HG02610 (cell line): ENCODE results near the gene RUNX1.

Experiments
- ATAC-seq: cut with Tn5 transposase; IDR thresholded peaks from one replicate; pipeline ENCODE4 v1.9.1; 2021; ENCODE audit warnings: mild to moderate bottlenecking, moderate library complexity; ENCODE audit not compliant: unreplicated experiment

The RUNX1 gene

GRCh38 chr21:34927992-34928391, 121.1 kb downstream of the RUNX1 start:
- ATAC-seq, result no peak

GRCh38 chr21:34926803-34927467, 122.2 kb downstream of the RUNX1 start:
- ATAC-seq, result no peak

GRCh38 chr21:34925597-34925996, 123.5 kb downstream of the RUNX1 start:
- ATAC-seq, result no peak

- ATAC-seq, result no peak
Observed at GRCh38 chr21:34924771-34925419, 124.2 kb downstream of the RUNX1 start.

DNA sequence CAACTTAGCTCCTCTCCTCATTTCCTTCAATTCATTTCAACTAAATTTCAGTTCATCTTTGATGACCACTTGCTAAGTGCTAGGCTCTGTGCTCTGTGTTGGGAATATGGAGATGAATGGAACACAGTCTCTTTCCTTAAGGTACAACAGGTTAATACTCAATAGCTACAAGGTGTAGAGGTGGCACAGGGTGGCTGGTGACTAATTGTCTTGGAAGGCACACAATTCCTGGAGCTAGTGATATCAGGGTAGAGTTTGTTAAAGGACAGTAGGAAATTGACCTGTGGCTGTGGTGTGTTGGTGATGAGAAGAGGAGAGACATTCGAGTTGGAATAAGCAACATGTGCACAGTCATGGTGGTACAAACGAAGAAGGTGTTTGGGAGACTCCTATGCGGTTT, 124.9 kb downstream of the RUNX1 start:
- no peak for ATAC-seq

DNA sequence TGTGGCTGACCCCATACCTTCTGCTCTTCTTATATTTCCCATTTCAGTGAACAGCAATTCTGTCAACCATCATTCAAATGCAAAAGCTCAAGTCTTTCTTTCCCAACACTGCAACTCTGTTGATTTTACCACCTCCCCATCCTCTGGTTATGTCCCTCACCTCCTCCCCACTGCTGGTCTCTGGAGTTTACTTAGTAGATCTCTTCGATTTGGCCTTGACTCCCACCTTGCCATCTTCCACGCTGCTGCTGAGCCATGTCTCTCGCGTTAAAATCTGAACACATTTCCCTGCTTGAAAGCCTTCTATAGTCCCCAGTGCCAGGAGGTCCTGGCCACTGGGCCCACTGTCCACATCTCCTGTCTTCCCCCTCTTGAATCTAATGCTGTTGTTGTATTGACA, 125.5 kb downstream of the RUNX1 start:
- no peak for ATAC-seq

GRCh38 chr21:34923202-34923601, 125.9 kb downstream of the RUNX1 start:
- ATAC-seq, result no peak

- no peak for ATAC-seq
Observed at GRCh38 chr21:34922479-34922878, 126.6 kb downstream of the RUNX1 start.

DNA sequence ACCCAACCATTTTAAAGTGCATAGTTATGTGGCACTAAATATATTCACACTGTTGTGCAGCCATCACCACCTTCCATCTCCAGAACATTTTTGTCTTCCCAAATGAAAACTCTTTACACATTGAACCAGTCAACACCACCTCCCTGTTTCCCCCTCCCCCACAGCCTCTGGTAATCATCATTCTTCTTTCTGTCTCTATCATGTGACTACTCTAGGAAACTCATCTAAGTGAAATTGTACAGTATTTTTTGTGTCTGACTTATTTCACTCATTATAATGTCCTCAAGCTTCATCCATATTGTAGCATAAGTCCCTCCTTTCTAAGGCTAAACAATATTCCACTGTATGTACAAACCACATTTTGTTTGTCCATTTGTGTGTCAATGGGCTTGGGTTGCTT, 128.0 kb downstream of the RUNX1 start:
- no peak for ATAC-seq

- ATAC-seq, result no peak
Observed at GRCh38 chr21:34919406-34919805, 129.7 kb downstream of the RUNX1 start.

DNA sequence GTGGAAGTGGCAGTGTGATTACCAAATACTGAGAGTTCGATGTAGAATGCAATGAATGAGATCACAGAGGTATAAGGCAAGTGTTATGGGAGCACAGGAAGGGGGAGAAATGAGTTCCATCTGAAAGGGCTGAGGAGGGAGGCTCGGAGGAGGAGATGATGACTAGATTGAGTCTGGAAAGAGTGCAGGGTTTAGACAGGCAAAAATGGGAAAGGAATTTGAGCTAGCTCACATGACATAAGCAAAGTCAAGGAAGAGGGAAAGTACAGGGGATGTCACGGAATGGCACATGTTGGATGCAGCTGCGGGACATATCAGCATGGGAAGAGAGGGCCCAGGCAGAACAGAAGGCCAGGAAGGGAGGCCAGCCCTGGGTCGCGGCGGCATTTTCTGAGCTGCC, 132.7 kb downstream of the RUNX1 start:
- ATAC-seq, result no peak

- ATAC-seq, result no peak
Observed at GRCh38 chr21:34915364-34915841, 133.7 kb downstream of the RUNX1 start.

DNA sequence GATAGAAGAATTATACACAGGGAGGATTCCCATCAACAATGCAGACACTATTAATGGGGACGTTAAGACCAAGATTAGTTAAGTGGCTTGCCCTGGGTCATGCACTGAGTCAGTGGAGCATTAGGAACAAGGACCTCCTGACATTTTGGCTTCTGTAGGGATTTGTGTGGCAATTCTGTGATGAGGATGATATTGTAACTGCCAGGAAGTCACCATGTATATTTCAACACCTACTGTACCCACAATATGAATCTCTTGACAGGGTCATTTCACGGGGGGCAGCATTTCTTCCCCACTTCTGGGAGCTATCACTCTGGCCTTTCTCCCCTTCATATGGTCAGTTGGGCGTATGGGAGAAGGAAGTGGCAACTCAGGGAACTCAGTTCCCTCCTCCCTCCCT, 134.9 kb downstream of the RUNX1 start:
- ATAC-seq, result no peak

GRCh38 chr21:34913811-34914210, 135.3 kb downstream of the RUNX1 start:
- ATAC-seq, result no peak

DNA sequence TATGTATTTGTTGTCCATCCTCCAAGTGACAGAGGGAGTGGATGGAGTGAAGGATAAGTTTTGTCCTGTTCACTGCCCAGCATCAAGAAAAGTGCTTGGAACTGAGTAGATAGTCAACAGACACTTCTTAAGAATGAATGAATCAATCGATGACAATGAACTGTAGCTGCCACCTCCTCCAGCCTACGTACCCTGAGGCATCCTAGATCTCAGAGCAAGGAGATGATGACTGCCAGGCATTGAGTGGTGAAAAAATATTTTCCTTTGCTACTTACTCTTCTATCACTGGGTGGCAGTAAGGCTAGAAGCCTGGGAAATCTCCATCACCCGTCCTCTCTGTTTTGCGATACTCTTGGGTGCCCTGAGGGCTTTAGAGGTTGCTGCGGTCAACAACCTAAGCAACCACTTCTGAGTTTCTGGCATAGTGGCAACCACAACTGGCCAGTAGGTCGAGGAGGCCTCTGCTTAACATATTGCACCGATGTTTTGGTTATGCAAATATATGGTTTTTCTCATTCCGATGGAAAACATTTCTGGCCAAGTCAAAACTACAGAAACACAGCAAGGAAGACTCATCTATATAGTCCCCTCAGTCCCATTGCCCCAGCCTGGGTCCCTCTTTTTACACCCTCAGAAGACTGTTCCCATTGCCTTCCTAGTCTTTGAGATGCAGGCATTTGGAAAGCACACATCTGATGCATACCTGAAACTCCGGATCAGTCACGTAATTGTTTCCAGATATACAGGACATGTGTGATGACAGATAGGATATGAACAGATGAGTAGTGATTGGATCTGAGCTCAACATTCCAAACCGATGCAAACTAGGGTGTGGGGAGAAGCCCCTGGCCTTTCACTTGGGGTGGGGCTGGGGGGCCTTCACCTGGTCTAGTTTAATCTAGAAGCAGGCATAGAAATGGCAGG, 136.8 kb downstream of the RUNX1 start:
- ATAC-seq, result peak; percentile 42

GRCh38 chr21:34911360-34911759, 137.7 kb downstream of the RUNX1 start:
- ATAC-seq, result no peak

DNA sequence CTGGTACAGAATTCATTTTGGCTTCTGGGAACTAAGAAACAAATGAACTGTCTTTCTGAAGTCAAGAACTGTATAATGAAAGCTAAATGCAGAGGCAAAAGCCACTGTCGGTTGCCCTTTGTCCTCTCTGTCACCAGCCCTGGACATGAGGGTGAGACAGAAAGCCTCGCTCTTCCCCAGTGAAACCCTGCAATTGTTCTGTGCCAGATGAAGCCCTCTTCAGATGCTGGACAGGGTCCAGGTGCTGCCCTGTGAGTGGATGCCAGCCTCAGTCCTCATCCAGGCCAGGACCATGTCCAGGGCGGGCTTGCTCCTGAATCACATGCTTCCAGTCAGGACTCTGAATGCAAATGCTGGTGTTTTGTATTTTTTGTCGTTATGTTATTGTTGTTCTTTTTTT, 138.7 kb downstream of the RUNX1 start:
- no peak for ATAC-seq

DNA sequence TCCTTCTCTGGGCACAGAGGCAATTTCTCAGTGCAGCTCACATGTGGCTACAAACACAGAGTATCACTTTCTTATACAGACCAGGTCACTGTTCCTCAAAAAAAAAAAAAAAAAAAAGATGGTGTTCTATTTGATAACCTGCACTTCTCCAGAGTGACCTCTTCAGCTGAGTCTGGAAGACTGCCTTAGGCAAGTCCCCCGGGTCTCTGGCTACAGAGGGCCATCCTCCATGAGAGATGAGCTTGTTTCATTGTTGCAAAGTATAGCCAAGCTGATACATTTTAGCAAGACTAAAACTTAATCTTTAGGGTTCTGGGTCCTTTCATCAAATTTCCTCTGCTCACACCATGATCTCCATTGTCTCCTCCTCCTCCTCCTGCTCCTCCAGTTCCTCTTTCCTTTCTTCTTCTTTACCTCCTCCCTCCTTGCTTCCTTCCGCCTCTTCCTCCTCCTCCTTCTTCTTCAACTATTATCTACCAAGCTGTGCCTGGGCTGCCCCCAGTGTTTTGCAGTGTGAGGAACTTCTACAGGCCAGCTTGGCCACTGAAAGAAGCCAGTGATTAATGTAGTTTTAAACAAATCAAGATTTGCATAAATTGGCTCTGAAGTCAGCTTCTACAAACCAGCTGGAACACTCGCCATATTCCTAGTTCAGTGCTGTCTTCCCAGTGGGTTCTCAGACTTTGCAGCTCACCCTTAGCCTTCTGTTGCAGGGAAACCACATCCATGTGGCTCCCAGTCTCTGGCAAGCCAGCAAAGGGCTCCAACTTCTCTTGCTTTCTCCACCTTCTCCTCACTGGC, 139.4 kb downstream of the RUNX1 start:
- ATAC-seq, result no peak

GRCh38 chr21:34908419-34909055, 140.6 kb downstream of the RUNX1 start:
- no peak for ATAC-seq
